ENCODE results near the gene TBRG4. TPM values are rescaled to one million over a fixed set of nuclear protein-coding genes. Genes with fewer than 3 reads are reported as not detected.

Gene TBRG4
- total and polyA plus RNA-seq, 9 donors, result 28.6 to 67.5 (median 49.9) TPM

DNA sequence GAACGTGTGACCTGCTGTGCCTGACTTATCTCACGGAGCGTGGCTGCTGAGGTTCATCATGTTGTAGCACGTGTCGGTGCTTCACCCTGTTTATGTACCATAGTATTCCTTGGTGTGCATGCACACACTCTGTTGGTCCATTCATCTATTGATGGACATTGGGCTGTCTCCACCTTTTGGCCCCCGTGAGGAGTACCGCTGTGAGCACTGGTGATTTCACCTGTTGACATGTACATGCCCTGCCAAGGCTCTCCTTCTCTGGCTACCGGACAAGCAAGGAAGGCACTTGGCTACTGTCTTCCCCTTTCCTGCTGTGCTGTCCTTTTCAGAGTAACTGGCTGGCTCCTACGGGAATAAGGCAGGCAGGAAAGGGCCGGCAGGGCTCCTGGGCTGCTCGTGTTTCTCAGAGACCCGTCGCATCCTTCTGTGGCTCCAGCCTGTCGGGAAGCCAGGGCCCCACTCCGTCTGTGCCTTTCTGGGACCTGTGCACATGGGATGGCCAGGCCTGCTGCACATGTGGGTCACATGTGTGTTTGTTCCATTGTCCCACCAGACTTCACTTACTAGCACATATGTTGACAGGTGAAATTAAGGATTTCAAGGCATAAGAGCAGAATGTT lies 17.8 kb upstream of the TBRG4 start:
- Histone ChIP-seq H3K36me3 (no peaks in the 10 kb centered on the region), H3K27me3 (no peaks in the 10 kb centered on the region), H3K4me3 (no peak overlapping the region), H3K27ac (no peak overlapping the region), H3K9me3 (no peaks in the 10 kb centered on the region), H3K4me1 (ENCODE audit: insufficient read depth) (no peaks in the 10 kb centered on the region)
- no peak for TF ChIP-seq POLR2A (IDR thresholded peaks at IDR 0.05)
- TF ChIP-seq, protein P1, sequence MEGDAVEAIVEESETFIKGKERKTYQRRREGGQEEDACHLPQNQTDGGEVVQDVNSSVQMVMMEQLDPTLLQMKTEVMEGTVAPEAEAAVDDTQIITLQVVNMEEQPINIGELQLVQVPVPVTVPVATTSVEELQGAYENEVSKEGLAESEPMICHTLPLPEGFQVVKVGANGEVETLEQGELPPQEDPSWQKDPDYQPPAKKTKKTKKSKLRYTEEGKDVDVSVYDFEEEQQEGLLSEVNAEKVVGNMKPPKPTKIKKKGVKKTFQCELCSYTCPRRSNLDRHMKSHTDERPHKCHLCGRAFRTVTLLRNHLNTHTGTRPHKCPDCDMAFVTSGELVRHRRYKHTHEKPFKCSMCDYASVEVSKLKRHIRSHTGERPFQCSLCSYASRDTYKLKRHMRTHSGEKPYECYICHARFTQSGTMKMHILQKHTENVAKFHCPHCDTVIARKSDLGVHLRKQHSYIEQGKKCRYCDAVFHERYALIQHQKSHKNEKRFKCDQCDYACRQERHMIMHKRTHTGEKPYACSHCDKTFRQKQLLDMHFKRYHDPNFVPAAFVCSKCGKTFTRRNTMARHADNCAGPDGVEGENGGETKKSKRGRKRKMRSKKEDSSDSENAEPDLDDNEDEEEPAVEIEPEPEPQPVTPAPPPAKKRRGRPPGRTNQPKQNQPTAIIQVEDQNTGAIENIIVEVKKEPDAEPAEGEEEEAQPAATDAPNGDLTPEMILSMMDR (IDR thresholded peaks at IDR 0.05), result no peak
- TF ChIP-seq EP300 (IDR thresholded peaks at IDR 0.05), result no peak
- 76 to 84% (median 82%) methylated on average over 15 of the region's 15 CpGs for WGBS, 3 donors
- intact Hi-C loops (cut with DNase I), result no loop called here
- DNase-seq, result no peak

DNA sequence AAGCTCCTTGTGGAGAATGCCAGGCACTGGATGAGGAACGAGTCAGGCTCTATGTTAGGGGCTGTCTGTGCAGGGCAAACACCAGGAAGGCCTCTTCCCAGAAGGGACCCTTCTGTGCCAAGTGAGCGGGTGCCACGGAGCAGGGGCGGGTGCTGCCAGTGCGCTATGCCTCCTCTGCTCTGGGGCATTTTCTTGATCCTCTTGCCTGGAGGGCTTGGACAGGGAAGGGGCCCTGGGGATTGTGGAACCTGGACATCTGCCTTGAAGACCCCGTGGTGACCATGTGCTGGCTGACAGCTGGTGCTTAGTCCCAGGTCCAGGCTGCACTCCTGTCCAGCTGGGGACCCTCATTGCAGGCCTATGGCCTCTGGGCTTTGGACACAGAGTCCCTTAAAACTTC lies 15.4 kb upstream of the TBRG4 start:
- WGBS, 3 donors, result 78 to 89% (median 84%) methylated on average over 6 of the region's 6 CpGs
- H3K4me3 ChIP-seq, result no peak overlapping the region
- no peak for DNase-seq
- TF ChIP-seq EP300 (IDR thresholded peaks at IDR 0.05) (no peak), POLR2A (IDR thresholded peaks at IDR 0.05) (no peak)
- TF ChIP-seq, protein P1 (IDR thresholded peaks at IDR 0.05), result no peak
- H3K4me1 ChIP-seq (ENCODE audit: insufficient read depth), result no peaks in the 10 kb centered on the region
- H3K9me3 ChIP-seq, result no peaks in the 10 kb centered on the region
- no peak overlapping the region for H3K27ac ChIP-seq
- intact Hi-C loops (cut with DNase I), result no loop called here
- no peaks in the 10 kb centered on the region for H3K36me3 ChIP-seq
- no peaks in the 10 kb centered on the region for H3K27me3 ChIP-seq

DNA sequence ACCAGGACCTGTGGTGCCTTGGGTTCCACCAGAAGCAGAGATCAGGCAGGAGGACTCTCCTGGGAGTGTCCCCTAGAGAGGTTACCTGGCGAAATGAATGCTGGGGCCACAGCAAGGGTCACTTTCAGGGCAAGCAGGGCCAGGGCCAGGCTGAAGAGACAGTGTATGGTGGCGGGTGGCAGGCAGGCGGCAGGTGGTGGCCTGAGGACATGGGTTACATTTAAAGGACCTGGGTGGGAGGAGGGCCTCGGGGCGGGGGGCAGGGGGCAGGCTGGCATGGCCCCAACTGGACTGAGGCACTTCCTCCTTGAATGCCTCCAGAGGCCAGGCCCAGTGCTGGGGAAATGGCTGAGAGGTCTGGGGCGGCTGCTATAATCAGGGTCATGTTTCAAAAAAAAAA lies 14.7 kb upstream of the TBRG4 start:
- no peak overlapping the region for H3K27ac ChIP-seq
- no peak for DNase-seq
- no peaks in the 10 kb centered on the region for H3K36me3 ChIP-seq
- intact Hi-C loops (cut with DNase I), result no loop called here
- no peaks in the 10 kb centered on the region for H3K4me1 ChIP-seq (ENCODE audit: insufficient read depth)
- TF ChIP-seq POLR2A (IDR thresholded peaks at IDR 0.05) (no peak), EP300 (IDR thresholded peaks at IDR 0.05) (no peak)
- TF ChIP-seq, protein P1 (IDR thresholded peaks at IDR 0.05), result no peak
- no peaks in the 10 kb centered on the region for H3K27me3 ChIP-seq
- H3K4me3 ChIP-seq, result no peak overlapping the region
- WGBS, 3 donors, result 82 to 84% (median 84%) methylated on average over 5 to 6 of the region's 6 CpGs
- H3K9me3 ChIP-seq, result no peaks in the 10 kb centered on the region

DNA sequence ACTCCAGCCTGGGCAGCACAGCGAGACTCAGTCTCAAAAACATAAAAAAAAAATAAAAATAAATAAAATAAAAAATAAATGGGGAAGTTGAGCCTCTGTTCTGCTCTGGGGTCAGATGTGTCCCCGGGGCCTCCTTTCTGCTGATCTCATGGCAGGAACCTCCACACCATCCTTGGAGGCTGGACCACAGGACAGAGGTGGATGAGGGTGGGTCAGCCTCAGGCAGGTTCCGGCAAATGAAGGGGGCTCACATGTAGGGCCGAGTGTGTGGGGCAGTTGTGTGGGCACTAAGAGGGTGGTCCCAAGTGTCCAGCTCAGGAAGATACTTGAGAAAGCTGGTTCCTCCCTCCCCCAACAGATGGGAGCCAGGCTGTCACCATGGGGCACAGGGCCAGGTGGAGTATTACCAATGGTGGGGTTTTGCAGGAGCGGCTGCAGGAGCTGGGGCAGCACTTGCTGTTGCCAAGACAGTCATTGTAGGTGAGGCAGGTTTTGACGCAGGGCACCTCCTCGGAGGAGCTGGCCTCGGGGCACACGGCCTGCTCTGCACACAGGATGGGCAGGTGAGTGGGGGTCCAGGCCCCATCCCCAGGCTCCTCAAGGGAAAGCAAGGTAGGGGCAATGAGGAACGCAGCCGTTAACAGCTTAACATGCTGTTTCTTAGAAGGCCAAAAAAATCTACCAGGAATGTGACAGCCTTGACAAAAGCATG lies 13.9 kb upstream of the TBRG4 start:
- DNase-seq, result no peak
- Histone ChIP-seq H3K4me3 (no peak overlapping the region), H3K27me3 (no peaks in the 10 kb centered on the region), H3K4me1 (ENCODE audit: insufficient read depth) (no peaks in the 10 kb centered on the region), H3K36me3 (no peaks in the 10 kb centered on the region), H3K27ac (no peak overlapping the region), H3K9me3 (no peaks in the 10 kb centered on the region)
- 89 to 91% (median 90%) methylated on average over 10 to 11 of the region's 11 CpGs for WGBS, 3 donors
- TF ChIP-seq, protein P1 (IDR thresholded peaks at IDR 0.05), result no peak
- TF ChIP-seq POLR2A (IDR thresholded peaks at IDR 0.05), result no peak
- no peak for TF ChIP-seq EP300 (IDR thresholded peaks at IDR 0.05)
- intact Hi-C loops (cut with DNase I), result no loop called here

All from ovary (tissue), 9 donors.